ENCODE results near the gene STK10. TPM values are rescaled to one million over a fixed set of nuclear protein-coding genes. Genes with fewer than 3 reads are reported as not detected.

STK10 gene
- total RNA-seq, 2 donors from 2014 or later, result 9.1 to 9.9 TPM

- no peak overlapping the region for H3K27ac ChIP-seq
- TF ChIP-seq CTCF (IDR thresholded peaks at IDR 0.05) (no peak), POLR2A (IDR thresholded peaks at IDR 0.05) (no peak)
- no peak overlapping the region for H3K4me3 ChIP-seq
- H3K9me3 ChIP-seq, result no peaks in the 10 kb centered on the region
- ATAC-seq (no peak), DNase-seq (no peak)
- WGBS, 2 donors, result 86 to 91% methylated on average over 17 of the region's 17 CpGs
- H3K36me3 ChIP-seq (replicated peaks in 1 of 2; ENCODE audit: insufficient read depth in 1 of 2, low read depth in 2 of 2), result no peaks in the 10 kb centered on the region
- H3K27me3 ChIP-seq, result no peaks in the 10 kb centered on the region
- intact Hi-C loops (cut with DNase I), result no loop called here
- H3K4me1 ChIP-seq, result no peaks in the 10 kb centered on the region
These were observed 95.9 kb downstream of the STK10 start for GRCh38 chr5:172091956-172092732.

- 89 to 92% methylated on average over 10 of the region's 10 CpGs for WGBS, 2 donors
- no peak for DNase-seq
- H3K4me1 ChIP-seq, result no peaks in the 10 kb centered on the region
These were observed 97.0 kb downstream of the STK10 start for GRCh38 chr5:172090976-172091547.

GRCh38 chr5:172089298-172090117, 98.5 kb downstream of the STK10 start:
- TF ChIP-seq POLR2A (IDR thresholded peaks at IDR 0.05) (no peak), CTCF (IDR thresholded peaks at IDR 0.05) (no peak)
- DNase-seq, result no peak
- 93% methylated on average over 7 of the region's 7 CpGs for WGBS, 2 donors
- no peaks in the 10 kb centered on the region for H3K4me1 ChIP-seq
- H3K27me3 ChIP-seq, result no peaks in the 10 kb centered on the region
- intact Hi-C loops (cut with DNase I), result no loop called here
- no peaks in the 10 kb centered on the region for H3K9me3 ChIP-seq
- H3K27ac ChIP-seq, result no peak overlapping the region
- no peaks in the 10 kb centered on the region for H3K36me3 ChIP-seq (replicated peaks in 1 of 2; ENCODE audit: insufficient read depth in 1 of 2, low read depth in 2 of 2)
- ATAC-seq, result no peak
- no peak overlapping the region for H3K4me3 ChIP-seq

More at GRCh38 chr5:172090976-172091547, 97.0 kb downstream of the STK10 start:
- no peak for TF ChIP-seq POLR2A (IDR thresholded peaks at IDR 0.05)
- no peak for TF ChIP-seq CTCF (IDR thresholded peaks at IDR 0.05)
- Histone ChIP-seq H3K27me3 (no peaks in the 10 kb centered on the region), H3K36me3 (replicated peaks in 1 of 2; ENCODE audit: insufficient read depth in 1 of 2, low read depth in 2 of 2) (no peaks in the 10 kb centered on the region), H3K4me3 (no peak overlapping the region), H3K27ac (no peak overlapping the region), H3K9me3 (no peaks in the 10 kb centered on the region)
- intact Hi-C loops (cut with DNase I), result no loop called here
- ATAC-seq, result no peak

GRCh38 chr5:172088801-172089200, 99.2 kb downstream of the STK10 start:
- Histone ChIP-seq H3K27ac (no peak overlapping the region), H3K27me3 (no peaks in the 10 kb centered on the region), H3K9me3 (no peaks in the 10 kb centered on the region), H3K36me3 (replicated peaks in 1 of 2; ENCODE audit: insufficient read depth in 1 of 2, low read depth in 2 of 2) (no peaks in the 10 kb centered on the region), H3K4me3 (no peak overlapping the region), H3K4me1 (no peaks in the 10 kb centered on the region)
- 93 to 94% methylated on average over 2 of the region's 2 CpGs for WGBS, 2 donors
- no peak for DNase-seq
- intact Hi-C loops (cut with DNase I), result no loop called here
- TF ChIP-seq POLR2A (IDR thresholded peaks at IDR 0.05) (no peak), CTCF (IDR thresholded peaks at IDR 0.05) (no peak)
- ATAC-seq, result no peak

Measured in body of pancreas (tissue), 4 donors.